ENCODE measurements around the gene PTPN12.
"Not testable (repeated sequence)": the region's sequence is repeated elsewhere in the genome, so short reads cannot be mapped to it uniquely, and the experiment has no call there.

PTPN12 gene

DNA sequence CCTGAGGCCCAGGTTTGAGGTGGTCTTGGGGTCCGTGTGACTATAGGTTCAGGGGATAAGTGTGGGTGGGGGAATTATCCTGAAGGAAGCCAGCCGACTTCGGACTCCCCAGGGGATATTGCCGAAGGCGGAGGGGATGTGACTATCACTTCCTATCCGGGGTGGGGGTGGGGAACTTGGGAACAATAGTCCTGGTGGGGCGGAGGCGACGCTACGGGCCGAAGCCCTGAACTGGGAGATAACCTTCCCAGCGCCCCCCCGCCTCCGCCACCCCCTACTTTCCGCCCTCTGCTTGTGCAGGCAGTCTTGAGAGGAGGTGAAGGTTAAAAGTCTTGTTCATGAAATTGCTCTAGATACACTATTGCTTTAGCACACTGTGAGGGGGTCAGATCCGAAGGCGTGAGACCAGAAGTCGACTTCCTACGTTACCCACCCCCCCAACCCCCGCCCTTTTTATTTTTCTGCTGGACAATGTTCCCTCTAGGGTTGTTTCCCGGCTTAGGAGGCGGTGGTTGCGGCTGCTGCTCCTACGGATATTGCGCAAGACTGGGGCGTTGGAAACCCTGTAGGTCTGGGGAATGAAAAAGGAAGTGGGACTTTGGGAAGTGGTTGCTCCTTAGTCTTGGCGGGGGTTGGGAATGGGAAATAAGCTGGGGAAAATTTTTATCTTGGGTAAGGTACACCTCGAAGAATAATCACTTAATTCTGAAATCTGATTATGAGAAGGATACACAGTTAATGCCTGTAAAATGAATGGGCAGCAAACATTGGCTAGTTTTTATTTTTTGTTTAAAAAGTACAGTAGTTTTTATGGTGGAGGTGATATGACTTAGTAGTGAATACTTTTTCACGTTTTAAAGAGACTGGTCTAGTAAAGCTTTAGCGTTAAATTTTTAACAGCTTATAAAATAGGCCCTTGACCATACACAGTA is 1.5 kb downstream of the PTPN12 start:
- peak; percentile 71 for DNase-seq

DNA sequence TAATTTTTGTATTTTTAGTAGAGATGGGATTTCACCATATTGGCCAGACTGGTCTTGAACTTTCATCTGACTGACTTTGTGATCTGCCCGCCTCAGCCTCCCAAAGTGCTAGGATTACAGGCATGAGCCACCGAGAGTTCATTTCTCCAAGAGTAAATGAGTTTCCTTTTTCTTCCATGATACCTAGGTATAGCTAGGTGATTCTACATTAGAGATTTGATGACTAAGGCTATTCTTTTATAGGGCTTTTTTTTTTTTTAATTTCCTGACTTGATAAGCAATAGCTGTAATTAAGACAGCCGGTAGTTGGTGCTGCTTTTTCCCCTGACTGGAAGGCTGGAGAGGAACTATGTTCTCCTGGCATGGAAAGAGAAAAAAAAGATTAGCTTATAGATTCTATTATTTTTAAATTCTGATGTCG is 3.3 kb downstream of the PTPN12 start:
- DNase-seq: no peak

GRCh38 chr7:77540993-77541392 is 3.9 kb downstream of the PTPN12 start:
- DNase-seq: not testable (repeated sequence)

GRCh38 chr7:77542409-77542808 is 5.3 kb downstream of the PTPN12 start:
- no peak for DNase-seq

GRCh38 chr7:77542895-77543294 is 5.8 kb downstream of the PTPN12 start:
- no peak for DNase-seq

DNA sequence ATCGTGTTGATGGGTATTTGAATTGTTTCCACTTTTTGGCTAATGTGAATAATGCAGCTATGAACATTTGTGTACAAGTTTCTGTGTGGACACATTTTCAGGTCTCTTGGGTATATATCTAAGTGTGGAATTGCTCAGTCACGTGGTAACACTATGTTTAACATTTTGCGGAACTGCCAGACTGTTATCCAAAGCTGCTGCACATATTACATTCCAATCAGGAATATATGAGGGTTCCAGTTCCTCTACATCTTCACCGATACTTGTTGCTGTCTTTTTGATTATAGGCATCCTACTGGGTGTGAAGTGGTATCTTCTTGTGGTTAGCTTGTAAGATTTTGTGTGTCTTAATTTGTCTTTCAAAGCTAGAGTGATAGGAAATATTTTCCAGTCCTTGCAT is 6.8 kb downstream of the PTPN12 start:
- no peak for DNase-seq

GRCh38 chr7:77544518-77544917 is 7.4 kb downstream of the PTPN12 start:
- DNase-seq: no peak

GRCh38 chr7:77548206-77548605 is 11.1 kb downstream of the PTPN12 start:
- DNase-seq: no peak

DNA sequence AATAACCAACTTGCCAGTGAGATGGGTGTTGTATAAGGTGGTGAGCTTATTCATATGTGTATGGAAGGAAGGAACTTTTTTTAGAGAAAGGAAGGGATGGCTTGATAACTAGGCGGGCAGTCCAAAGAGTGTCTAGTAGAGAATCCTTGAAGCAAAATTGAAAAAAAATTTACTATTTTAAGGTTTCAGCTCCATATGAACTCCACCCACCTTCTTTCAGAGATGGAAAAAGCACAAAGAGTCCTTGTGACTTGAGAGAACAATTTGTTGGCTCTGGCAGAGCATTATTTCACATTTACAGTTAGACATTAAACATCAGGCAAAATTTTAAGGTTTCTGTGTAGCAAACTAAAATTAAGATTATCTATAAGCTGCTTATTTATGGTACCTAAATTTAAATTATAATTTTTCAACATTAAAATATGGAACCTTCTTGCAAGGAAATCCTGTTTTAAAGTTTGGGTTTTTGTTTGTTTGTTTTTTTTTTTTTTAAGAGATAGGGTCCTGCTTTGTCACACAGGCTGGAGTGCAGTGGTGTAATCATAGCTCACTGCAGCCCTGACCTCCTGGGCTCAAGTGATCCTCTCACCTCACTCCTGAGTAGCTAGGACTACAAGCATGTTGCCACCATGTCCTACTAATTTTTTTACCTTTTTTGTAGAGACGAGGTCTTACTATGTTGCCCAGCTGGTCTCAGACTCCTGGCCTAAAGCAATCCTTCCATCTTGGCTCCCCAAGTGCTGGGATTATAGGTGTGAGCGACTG is 12.2 kb downstream of the PTPN12 start:
- DNase-seq: no peak

GRCh38 chr7:77550586-77550985 is 13.5 kb downstream of the PTPN12 start:
- no peak for DNase-seq

GRCh38 chr7:77553123-77553522 is 16.0 kb downstream of the PTPN12 start:
- no peak for DNase-seq

GRCh38 chr7:77558284-77558967 is 21.3 kb downstream of the PTPN12 start:
- no peak for DNase-seq

GRCh38 chr7:77561352-77561751 is 24.3 kb downstream of the PTPN12 start:
- DNase-seq: no peak

DNA sequence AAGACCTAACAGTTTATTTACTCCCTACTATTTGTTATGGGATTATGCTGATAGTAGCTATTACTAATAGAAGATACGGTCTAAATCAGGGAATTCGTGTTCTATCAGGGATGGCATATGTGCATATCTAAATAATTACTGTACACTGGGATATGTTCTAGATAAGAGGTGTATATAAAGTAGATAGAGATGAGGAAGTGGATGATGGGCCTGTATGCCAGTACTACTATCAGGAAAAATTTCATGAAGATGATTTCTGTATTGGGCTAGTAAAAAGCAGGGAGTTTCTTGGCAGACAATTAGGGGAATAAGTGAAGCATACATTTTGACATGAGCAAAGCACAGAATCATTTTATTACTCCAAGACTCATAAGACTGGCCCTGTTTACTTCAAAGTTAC is 26.2 kb downstream of the PTPN12 start:
- no peak for DNase-seq

DNA sequence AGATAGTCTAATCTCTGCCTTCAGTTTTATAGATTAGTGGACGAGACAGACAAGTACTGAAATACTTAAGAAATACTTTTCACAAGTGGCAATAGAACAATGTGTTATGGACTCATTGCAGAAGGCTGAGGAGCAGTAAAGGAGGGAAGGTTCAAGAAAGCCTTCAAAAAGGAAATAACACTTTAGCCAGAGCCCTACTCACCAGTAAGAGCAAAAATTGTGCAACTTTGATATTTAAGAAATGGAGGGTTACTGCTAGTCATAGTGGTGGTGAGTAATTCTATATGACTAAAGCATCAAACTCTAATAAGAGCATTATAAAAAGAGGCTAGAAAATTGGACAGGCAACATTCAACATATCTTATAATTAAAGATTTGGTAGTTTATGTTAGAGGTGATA is 28.8 kb downstream of the PTPN12 start:
- no peak for DNase-seq

- no peak for DNase-seq
Measured at GRCh38 chr7:77566421-77566820, 29.3 kb downstream of the PTPN12 start.

DNA sequence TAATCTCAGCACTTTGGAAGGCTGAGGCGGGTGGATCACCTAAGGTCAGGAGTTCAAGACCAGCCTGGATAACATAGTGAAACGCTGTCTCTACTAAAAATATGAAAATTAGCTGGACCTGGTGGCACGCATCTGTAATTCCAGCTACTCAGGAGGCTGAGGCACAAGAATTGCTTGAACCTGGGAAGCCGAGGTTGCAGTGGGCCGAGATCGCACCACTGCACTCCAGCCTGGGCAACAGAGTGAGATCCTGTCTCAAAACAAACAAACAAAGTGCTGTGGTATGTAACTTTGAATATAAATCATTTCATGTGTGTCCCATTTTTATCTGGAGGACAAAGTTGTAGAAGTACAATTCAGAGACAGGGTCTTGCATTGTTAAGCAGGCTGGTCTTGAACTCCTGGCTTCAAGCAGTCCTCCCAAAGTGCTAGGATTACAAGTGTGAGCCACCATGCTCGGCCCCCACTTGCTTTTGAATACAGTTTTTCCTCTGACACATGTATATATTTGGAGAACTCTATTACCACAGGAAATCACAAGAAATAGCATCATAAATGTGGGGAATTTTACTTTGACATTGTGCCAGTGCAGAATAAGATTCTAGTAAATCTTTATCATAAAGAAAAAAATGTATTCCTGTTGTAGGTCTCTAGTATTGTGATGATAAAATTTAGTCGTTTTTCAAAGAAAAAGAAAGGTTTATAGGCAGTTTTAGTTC is 32.6 kb downstream of the PTPN12 start:
- no peak for DNase-seq

DNA sequence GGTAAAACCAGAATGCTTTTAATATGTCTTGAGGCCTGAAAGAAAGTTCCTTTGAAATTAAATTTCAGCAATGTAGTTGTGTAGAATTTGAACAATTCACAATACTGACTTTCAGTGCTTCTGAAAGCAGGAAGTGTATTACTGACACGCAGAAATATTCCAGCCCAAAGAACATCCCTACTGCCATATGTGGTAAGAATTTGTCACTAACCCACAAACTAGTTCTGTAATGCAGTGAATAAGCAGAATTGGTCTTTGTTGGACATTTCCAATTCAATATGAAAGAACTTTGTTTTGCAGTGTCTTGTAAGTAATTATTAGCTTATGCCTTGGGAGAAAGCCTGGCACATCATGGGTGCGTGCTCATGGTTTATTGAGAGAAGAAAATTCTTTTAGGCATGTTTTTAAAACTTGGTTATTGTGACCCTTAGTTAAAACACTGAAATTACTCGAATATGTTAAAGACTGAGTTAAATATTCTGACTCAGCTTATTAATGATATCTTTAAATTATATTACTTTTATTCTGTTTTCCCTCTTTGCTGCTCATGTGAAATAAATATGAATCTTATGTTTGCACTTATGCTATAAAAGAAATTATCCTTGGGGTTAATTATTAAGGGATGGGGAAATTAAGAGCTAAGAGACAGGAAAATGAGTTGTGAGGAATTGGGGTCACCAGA is 33.4 kb downstream of the PTPN12 start:
- DNase-seq: no peak

DNA sequence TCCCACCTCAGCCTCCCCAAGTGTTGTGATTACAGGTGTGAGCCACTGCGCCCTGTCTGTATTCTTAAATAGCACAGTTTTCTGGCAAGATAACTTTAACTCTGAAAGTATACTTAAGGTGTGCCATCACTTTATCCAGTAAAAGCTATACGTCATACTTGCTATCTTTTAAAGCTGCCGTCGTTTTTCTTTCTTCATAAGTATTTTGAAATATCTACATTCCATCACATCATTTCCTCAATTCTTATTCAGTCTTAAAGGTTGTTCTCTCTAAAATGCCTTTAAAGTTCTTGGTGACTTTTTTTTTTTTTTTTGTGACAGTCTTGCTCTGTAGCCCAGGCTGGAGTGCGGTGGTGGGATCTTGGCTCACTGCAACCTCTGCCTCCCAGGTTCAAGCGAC is 34.7 kb downstream of the PTPN12 start:
- no peak for DNase-seq

- DNase-seq: no peak
Measured at GRCh38 chr7:77575187-77575586, 38.1 kb downstream of the PTPN12 start.

GRCh38 chr7:77576856-77577255 is 39.8 kb downstream of the PTPN12 start:
- DNase-seq: no peak

- DNase-seq: no peak
Measured at GRCh38 chr7:77579797-77580196, 42.7 kb downstream of the PTPN12 start.

Measured in NCI-H526 treated with DMSO at 0.1 percent for 48 hours (cell line).